Loucy (cell line): ENCODE results near the gene NDUFV3.

Experiments used
- EZH2phosphoT487 ChIP-seq: fragments of 200-600 bp; IDR thresholded peaks from 2 replicates; pipeline ENCODE4 v1.6.1; 2018; ENCODE audit warnings: antibody characterized with exemption, mild to moderate bottlenecking, moderate library complexity, borderline replicate concordance
- TF ChIP-seq, protein P1 (sequence below): fragments of 200-600 bp; sonication (generic); conservative IDR thresholded peaks from 2 replicates; pipeline ENCODE4 v1.5.1; 2014; ENCODE audit warnings: mild to moderate bottlenecking, antibody characterized with exemption, low read length

DNA sequence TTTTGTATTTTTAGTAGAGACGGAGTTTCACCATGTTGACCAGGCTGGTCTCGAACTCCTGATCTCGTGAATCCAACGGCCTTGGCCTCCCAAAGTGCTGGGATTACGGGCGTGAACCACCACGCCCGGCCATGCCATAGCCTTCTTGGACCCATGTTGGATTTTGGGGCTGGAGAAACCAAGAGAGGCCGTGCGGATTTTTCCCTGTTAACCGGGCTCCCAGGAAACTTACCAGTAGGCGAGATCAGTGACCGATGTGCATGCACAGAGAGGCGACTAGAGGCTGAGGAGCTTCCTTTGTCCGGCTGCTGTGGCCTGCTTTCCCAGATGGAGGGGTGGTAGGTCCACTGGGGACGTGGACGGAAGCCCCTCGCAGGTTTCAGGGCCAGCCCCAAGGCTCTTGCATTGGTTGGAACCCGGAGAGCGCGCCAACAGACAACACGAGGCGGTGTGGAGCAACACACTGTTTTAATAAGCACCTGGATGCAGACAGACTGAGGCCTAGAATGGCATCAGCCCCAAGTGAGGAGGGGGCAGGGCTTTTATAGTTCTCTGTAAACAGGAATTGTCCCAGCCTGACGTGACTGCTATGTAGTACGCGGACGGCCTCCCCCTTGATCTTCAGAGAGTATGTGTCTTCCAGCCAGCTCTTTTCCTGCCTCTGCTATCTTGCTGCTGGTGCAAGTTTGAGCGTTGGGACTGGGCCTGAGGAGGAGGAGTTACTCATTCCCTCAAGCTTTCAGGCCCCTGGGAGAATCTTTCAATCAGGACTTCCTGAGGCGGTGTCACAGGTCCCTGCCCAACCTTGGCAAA is 32.2 kb downstream of the NDUFV3 start, which contains the start of gene ERVH48-1:
- TF ChIP-seq, protein P1, sequence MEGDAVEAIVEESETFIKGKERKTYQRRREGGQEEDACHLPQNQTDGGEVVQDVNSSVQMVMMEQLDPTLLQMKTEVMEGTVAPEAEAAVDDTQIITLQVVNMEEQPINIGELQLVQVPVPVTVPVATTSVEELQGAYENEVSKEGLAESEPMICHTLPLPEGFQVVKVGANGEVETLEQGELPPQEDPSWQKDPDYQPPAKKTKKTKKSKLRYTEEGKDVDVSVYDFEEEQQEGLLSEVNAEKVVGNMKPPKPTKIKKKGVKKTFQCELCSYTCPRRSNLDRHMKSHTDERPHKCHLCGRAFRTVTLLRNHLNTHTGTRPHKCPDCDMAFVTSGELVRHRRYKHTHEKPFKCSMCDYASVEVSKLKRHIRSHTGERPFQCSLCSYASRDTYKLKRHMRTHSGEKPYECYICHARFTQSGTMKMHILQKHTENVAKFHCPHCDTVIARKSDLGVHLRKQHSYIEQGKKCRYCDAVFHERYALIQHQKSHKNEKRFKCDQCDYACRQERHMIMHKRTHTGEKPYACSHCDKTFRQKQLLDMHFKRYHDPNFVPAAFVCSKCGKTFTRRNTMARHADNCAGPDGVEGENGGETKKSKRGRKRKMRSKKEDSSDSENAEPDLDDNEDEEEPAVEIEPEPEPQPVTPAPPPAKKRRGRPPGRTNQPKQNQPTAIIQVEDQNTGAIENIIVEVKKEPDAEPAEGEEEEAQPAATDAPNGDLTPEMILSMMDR, result no peak
- no peak for TF ChIP-seq EZH2phosphoT487
